Glutamatergic neuron (in vitro differentiated cells): Measurements from ENCODE around the gene ASCL2. TPM values are rescaled to one million over a fixed set of nuclear protein-coding genes. Genes with fewer than 3 reads are reported as not detected.

ENCODE experiments used
- DNase-seq: peaks from one replicate; pipeline ENCODE4 v3.0.0; 2022
- H3K27ac Mint-ChIP-seq: one replicate; pipeline ENCODE4 v1.8.0; 2020; ENCODE audit warnings: mild to moderate bottlenecking, mixed read lengths, inconsistent platforms; ENCODE audit not compliant: unreplicated experiment
- H3K27me3 Mint-ChIP-seq: one replicate; pipeline ENCODE4 v1.8.0; 2020; ENCODE audit warnings: mild to moderate bottlenecking, moderate library complexity, mixed read lengths, inconsistent platforms; ENCODE audit not compliant: unreplicated experiment
- H3K36me3 Mint-ChIP-seq: one replicate; pipeline ENCODE4 v1.8.0; 2020; ENCODE audit warnings: mild to moderate bottlenecking, mixed read lengths, inconsistent platforms; ENCODE audit not compliant: unreplicated experiment
- H3K4me1 Mint-ChIP-seq: one replicate; pipeline ENCODE4 v1.8.0; 2020; ENCODE audit warnings: mild to moderate bottlenecking, low read depth, mixed read lengths, inconsistent platforms; ENCODE audit not compliant: unreplicated experiment
- H3K4me3 Mint-ChIP-seq: one replicate; pipeline ENCODE4 v1.8.0; 2020; ENCODE audit warnings: mild to moderate bottlenecking, mixed read lengths, inconsistent platforms; ENCODE audit not compliant: unreplicated experiment
- H3K9me3 Mint-ChIP-seq: one replicate; pipeline ENCODE4 v1.8.0; 2020; ENCODE audit warnings: mild to moderate bottlenecking, moderate library complexity, mixed read lengths, inconsistent platforms; ENCODE audit not compliant: unreplicated experiment
- total RNA-seq: library from RNA; stranded (reverse); fragmentation: NEBNext Ultra II Directional; extraction: Animal tissue kit (Norgen Biotek cat#: 25700); gene quantifications from one replicate; pipeline ENCODE4 v1.2.1, GENCODE V29; 2021; ENCODE audit not compliant: unreplicated experiment
- TF ChIP-seq, protein P1 (sequence below): fragments of 200-600 bp; sonication (generic); IDR thresholded peaks from one replicate; pipeline ENCODE4 v1.5.0; 2021; ENCODE audit not compliant: partially characterized antibody, unreplicated experiment

ASCL2 gene
- total RNA-seq, 1 donor from 2014 or later, result not detected

DNA sequence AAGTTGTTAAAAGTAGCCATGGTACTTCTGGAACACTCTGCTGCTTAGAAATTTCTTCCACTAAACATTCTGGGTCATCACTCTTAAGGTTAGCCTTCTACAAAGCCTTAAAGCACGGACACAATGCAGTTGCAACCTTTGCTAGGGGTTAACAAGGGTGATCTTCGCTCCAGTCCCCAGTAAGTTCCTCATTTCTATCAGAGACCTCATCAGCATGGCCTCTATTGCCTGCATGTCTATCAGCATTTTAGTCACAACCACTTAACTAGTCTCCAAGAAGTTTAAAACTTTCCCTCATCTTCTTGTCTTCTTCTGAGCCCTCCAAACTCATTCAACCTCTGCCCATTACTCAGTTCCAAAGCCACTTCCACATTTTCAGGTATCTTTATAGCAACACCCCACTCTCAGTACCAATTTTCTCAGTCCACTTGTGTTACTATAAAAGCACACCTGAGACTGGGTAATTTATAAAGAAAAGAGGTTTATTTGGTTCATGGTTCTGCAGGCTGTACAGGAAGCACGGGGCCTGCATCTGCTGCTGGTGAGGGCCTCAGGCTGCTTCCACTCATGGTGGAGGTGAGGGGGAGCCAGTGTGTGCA lies 50.1 kb downstream of the ASCL2 start:
- Mint-ChIP-seq H3K9me3 (no peaks in the 10 kb centered on the region), H3K27me3 (peaks cover 8% of the 10 kb centered on the region), H3K27ac (no peak overlapping the region), H3K36me3 (peaks cover 4% of the 10 kb centered on the region), H3K4me1 (no peaks in the 10 kb centered on the region), H3K4me3 (no peak overlapping the region)
- TF ChIP-seq, protein P1, sequence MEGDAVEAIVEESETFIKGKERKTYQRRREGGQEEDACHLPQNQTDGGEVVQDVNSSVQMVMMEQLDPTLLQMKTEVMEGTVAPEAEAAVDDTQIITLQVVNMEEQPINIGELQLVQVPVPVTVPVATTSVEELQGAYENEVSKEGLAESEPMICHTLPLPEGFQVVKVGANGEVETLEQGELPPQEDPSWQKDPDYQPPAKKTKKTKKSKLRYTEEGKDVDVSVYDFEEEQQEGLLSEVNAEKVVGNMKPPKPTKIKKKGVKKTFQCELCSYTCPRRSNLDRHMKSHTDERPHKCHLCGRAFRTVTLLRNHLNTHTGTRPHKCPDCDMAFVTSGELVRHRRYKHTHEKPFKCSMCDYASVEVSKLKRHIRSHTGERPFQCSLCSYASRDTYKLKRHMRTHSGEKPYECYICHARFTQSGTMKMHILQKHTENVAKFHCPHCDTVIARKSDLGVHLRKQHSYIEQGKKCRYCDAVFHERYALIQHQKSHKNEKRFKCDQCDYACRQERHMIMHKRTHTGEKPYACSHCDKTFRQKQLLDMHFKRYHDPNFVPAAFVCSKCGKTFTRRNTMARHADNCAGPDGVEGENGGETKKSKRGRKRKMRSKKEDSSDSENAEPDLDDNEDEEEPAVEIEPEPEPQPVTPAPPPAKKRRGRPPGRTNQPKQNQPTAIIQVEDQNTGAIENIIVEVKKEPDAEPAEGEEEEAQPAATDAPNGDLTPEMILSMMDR, result no peak
- DNase-seq, result no peak

DNA sequence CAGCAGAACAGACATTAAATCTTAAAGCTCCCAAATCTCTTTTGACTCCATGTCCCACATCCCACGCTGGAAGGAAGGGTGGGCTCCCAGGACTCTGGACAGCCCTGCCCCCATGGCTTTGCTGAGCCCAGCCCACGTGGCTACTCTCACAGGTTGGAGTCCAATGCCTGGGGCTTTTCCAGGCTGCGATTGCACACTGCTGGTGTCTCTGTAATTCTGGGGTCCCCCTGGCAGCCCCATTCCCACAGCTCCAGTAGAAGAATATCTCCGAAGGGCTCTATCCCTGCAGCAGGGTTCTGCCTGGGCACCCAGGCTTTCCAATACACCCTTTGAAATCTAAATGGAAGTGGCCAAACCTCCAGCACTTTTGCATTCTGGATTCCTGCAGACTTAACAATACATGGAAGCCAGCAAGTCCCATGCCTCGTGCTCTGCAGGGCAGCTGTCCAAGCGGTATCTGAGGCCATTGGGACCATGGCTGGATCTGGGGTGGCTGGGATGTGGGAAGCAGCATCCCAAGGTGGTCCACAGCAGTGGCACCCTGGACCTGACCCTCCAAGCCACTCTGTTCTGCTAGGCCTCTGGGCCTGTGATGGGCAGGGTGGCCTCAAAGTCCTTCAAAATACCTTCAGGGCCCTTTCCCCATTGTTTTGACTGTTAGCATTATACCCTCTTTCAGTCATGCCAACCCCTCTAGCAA lies 50.9 kb downstream of the ASCL2 start:
- TF ChIP-seq, protein P1, result no peak
- Mint-ChIP-seq H3K27ac (no peak overlapping the region), H3K9me3 (peaks cover 6% of the 10 kb centered on the region), H3K4me1 (peaks cover under 1% of the 10 kb centered on the region), H3K4me3 (no peak overlapping the region), H3K27me3 (peaks cover 13% of the 10 kb centered on the region), H3K36me3 (peaks cover 4% of the 10 kb centered on the region)
- DNase-seq, result no peak

Other genes starting within 250 kb of the ASCL2 start
- 21.5 TPM for gene IGF2, start 131.2 kb downstream of the ASCL2 start, total RNA-seq
- gene INS, start 109.4 kb downstream of the ASCL2 start, total RNA-seq, result not detected
- not detected for gene TH, start 98.8 kb downstream of the ASCL2 start, total RNA-seq
- not detected for gene C11orf21, start 31.3 kb upstream of the ASCL2 start, total RNA-seq
- gene TSPAN32, start 31.4 kb upstream of the ASCL2 start, total RNA-seq, result not detected
- gene CD81, start 106.7 kb upstream of the ASCL2 start, total RNA-seq, result 347 TPM
- 49.7 TPM for gene TSSC4, start 130.2 kb upstream of the ASCL2 start, total RNA-seq
- gene TRPM5, start 173.9 kb upstream of the ASCL2 start, total RNA-seq, result not detected
- gene KCNQ1, start 174.4 kb upstream of the ASCL2 start, total RNA-seq, result 0.44 TPM